Ishikawa (cell line): Measurements from ENCODE around the gene AP5M1.

Experiments used
- CEBPB ChIP-seq: IDR thresholded peaks from 2 replicates; pipeline ENCODE4 v1.6.1; 2012
- CREB1 ChIP-seq: IDR thresholded peaks from 2 replicates; pipeline ENCODE4 v1.6.1; 2012; ENCODE audit warnings: low read depth
- EGR1 ChIP-seq: IDR thresholded peaks from 2 replicates; pipeline ENCODE4 v1.6.1; 2012
- EP300 ChIP-seq: IDR thresholded peaks from 2 replicates; pipeline ENCODE4 v1.6.1; 2012; ENCODE audit warnings: borderline replicate concordance
- RAD21 ChIP-seq: IDR thresholded peaks from 2 replicates; pipeline ENCODE4 v1.6.1; 2012; ENCODE audit warnings: low read depth
- TAF1 ChIP-seq: IDR thresholded peaks from 2 replicates; pipeline ENCODE4 v1.6.1; 2012; ENCODE audit warnings: low read depth, mild to moderate bottlenecking
- TCF12 ChIP-seq: IDR thresholded peaks from 2 replicates; pipeline ENCODE4 v1.6.1; 2012; ENCODE audit warnings: low read depth
- TEAD4 ChIP-seq: IDR thresholded peaks from 2 replicates; pipeline ENCODE4 v1.6.1; 2012
- YY1 ChIP-seq: IDR thresholded peaks from 2 replicates; pipeline ENCODE4 v1.6.1; 2012; ENCODE audit warnings: low read depth
- TF ChIP-seq, protein P1 (sequence below): IDR thresholded peaks from 2 replicates; pipeline ENCODE4 v1.6.1; 2012
- TF ChIP-seq, protein P2 (sequence below): IDR thresholded peaks from 2 replicates; pipeline ENCODE4 v1.6.1; 2012; ENCODE audit warnings: low read depth, mild to moderate bottlenecking
- TF ChIP-seq, protein P3 (sequence below): IDR thresholded peaks from 2 replicates; pipeline ENCODE4 v1.6.1; 2012

DNA sequence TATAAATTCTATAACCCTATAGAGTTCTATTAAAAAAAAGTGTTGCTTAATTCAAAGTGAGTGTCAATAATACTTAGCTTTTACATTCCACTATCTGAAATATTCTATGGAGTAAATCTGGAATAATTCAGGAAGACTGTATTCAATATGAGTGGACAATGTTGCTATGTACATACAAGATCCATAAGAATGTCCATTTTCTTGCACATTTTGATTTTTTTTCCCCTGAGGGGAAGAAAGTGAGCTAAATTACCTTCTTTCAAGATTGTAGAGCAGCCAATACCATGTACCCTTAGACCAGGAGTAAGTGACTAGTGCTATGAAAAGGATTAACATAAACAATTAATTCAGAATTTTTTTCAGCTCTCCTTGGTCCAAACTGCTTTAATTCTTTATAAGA is 25.5 kb upstream of the AP5M1 start:
- TF ChIP-seq EGR1 (no peak), CEBPB (no peak), TCF12 (no peak), EP300 (no peak), YY1 (no peak), TEAD4 (no peak), TAF1 (no peak), CREB1 (no peak), RAD21 (no peak)
- TF ChIP-seq, protein P1, sequence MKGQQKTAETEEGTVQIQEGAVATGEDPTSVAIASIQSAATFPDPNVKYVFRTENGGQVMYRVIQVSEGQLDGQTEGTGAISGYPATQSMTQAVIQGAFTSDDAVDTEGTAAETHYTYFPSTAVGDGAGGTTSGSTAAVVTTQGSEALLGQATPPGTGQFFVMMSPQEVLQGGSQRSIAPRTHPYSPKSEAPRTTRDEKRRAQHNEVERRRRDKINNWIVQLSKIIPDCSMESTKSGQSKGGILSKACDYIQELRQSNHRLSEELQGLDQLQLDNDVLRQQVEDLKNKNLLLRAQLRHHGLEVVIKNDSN, result no peak
- TF ChIP-seq, protein P2, sequence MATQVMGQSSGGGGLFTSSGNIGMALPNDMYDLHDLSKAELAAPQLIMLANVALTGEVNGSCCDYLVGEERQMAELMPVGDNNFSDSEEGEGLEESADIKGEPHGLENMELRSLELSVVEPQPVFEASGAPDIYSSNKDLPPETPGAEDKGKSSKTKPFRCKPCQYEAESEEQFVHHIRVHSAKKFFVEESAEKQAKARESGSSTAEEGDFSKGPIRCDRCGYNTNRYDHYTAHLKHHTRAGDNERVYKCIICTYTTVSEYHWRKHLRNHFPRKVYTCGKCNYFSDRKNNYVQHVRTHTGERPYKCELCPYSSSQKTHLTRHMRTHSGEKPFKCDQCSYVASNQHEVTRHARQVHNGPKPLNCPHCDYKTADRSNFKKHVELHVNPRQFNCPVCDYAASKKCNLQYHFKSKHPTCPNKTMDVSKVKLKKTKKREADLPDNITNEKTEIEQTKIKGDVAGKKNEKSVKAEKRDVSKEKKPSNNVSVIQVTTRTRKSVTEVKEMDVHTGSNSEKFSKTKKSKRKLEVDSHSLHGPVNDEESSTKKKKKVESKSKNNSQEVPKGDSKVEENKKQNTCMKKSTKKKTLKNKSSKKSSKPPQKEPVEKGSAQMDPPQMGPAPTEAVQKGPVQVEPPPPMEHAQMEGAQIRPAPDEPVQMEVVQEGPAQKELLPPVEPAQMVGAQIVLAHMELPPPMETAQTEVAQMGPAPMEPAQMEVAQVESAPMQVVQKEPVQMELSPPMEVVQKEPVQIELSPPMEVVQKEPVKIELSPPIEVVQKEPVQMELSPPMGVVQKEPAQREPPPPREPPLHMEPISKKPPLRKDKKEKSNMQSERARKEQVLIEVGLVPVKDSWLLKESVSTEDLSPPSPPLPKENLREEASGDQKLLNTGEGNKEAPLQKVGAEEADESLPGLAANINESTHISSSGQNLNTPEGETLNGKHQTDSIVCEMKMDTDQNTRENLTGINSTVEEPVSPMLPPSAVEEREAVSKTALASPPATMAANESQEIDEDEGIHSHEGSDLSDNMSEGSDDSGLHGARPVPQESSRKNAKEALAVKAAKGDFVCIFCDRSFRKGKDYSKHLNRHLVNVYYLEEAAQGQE, result no peak
- TF ChIP-seq, protein P3, sequence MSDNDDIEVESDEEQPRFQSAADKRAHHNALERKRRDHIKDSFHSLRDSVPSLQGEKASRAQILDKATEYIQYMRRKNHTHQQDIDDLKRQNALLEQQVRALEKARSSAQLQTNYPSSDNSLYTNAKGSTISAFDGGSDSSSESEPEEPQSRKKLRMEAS, result no peak
